ENCODE measurements around the gene CYP4F3.
"Not testable (repeated sequence)": the region's sequence is repeated elsewhere in the genome, so short reads cannot be mapped to it uniquely, and the experiment has no call there.

CYP4F3 gene

GRCh38 chr19:15673176-15673654, 32.5 kb downstream of the CYP4F3 start:
- H3K9me3 ChIP-seq (ENCODE audit: control insufficient read depth, insufficient read depth, low read length): no peaks in the 10 kb centered on the region
- no peaks in the 10 kb centered on the region for H3K27me3 ChIP-seq (ENCODE audit: control insufficient read depth, insufficient read depth, low read length)
- no peaks in the 10 kb centered on the region for H3K36me3 ChIP-seq (ENCODE audit: control insufficient read depth, insufficient read depth, low read length)
- H3K9ac ChIP-seq (ENCODE audit: low read depth, low read length): no peak overlapping the region
- H3K4me3 ChIP-seq (ENCODE audit: low read depth, low read length): no peak overlapping the region
- H3K4me1 ChIP-seq (ENCODE audit: control insufficient read depth, insufficient read depth, low read length): no peaks in the 10 kb centered on the region

- Histone ChIP-seq H3K9ac (ENCODE audit: low read depth, low read length) (no peak overlapping the region), H3K36me3 (ENCODE audit: control insufficient read depth, insufficient read depth, low read length) (no peaks in the 10 kb centered on the region), H3K27me3 (ENCODE audit: control insufficient read depth, insufficient read depth, low read length) (no peaks in the 10 kb centered on the region), H3K9me3 (ENCODE audit: control insufficient read depth, insufficient read depth, low read length) (no peaks in the 10 kb centered on the region), H3K4me1 (ENCODE audit: control insufficient read depth, insufficient read depth, low read length) (no peaks in the 10 kb centered on the region), H3K4me3 (ENCODE audit: low read depth, low read length) (no peak overlapping the region)
These were observed 34.9 kb downstream of the CYP4F3 start for GRCh38 chr19:15675560-15675959.

- Histone ChIP-seq H3K4me1 (ENCODE audit: control insufficient read depth, insufficient read depth, low read length) (no peaks in the 10 kb centered on the region), H3K36me3 (ENCODE audit: control insufficient read depth, insufficient read depth, low read length) (no peaks in the 10 kb centered on the region), H3K9ac (ENCODE audit: low read depth, low read length) (no peak overlapping the region), H3K4me3 (ENCODE audit: low read depth, low read length) (no peak overlapping the region), H3K27me3 (ENCODE audit: control insufficient read depth, insufficient read depth, low read length) (no peaks in the 10 kb centered on the region), H3K9me3 (ENCODE audit: control insufficient read depth, insufficient read depth, low read length) (no peaks in the 10 kb centered on the region)
These were observed 38.4 kb downstream of the CYP4F3 start for GRCh38 chr19:15679089-15679488.

- not testable (repeated sequence) for H3K9ac ChIP-seq (ENCODE audit: low read depth, low read length); H3K4me3 ChIP-seq (ENCODE audit: low read depth, low read length); H3K4me1 ChIP-seq (ENCODE audit: control insufficient read depth, insufficient read depth, low read length); H3K36me3 ChIP-seq (ENCODE audit: control insufficient read depth, insufficient read depth, low read length); H3K27me3 ChIP-seq (ENCODE audit: control insufficient read depth, insufficient read depth, low read length); H3K9me3 ChIP-seq (ENCODE audit: control insufficient read depth, insufficient read depth, low read length)
These were observed 39.2 kb downstream of the CYP4F3 start for GRCh38 chr19:15679865-15680264.

- H3K36me3 ChIP-seq (ENCODE audit: control insufficient read depth, insufficient read depth, low read length): no peaks in the 10 kb centered on the region
- H3K9me3 ChIP-seq (ENCODE audit: control insufficient read depth, insufficient read depth, low read length): no peaks in the 10 kb centered on the region
- no peaks in the 10 kb centered on the region for H3K4me1 ChIP-seq (ENCODE audit: control insufficient read depth, insufficient read depth, low read length)
- H3K4me3 ChIP-seq (ENCODE audit: low read depth, low read length): no peak overlapping the region
- H3K9ac ChIP-seq (ENCODE audit: low read depth, low read length): no peak overlapping the region
- H3K27me3 ChIP-seq (ENCODE audit: control insufficient read depth, insufficient read depth, low read length): no peaks in the 10 kb centered on the region
These were observed 40.0 kb downstream of the CYP4F3 start for GRCh38 chr19:15680478-15681322.

GRCh38 chr19:15683411-15683810, 42.7 kb downstream of the CYP4F3 start:
- H3K27me3 ChIP-seq (ENCODE audit: control insufficient read depth, insufficient read depth, low read length): no peaks in the 10 kb centered on the region
- no peaks in the 10 kb centered on the region for H3K4me1 ChIP-seq (ENCODE audit: control insufficient read depth, insufficient read depth, low read length)
- H3K4me3 ChIP-seq (ENCODE audit: low read depth, low read length): no peak overlapping the region
- no peak overlapping the region for H3K9ac ChIP-seq (ENCODE audit: low read depth, low read length)
- no peaks in the 10 kb centered on the region for H3K36me3 ChIP-seq (ENCODE audit: control insufficient read depth, insufficient read depth, low read length)
- H3K9me3 ChIP-seq (ENCODE audit: control insufficient read depth, insufficient read depth, low read length): no peaks in the 10 kb centered on the region

GRCh38 chr19:15684828-15685227, 44.1 kb downstream of the CYP4F3 start:
- no peaks in the 10 kb centered on the region for H3K36me3 ChIP-seq (ENCODE audit: control insufficient read depth, insufficient read depth, low read length)
- no peak overlapping the region for H3K4me3 ChIP-seq (ENCODE audit: low read depth, low read length)
- H3K9me3 ChIP-seq (ENCODE audit: control insufficient read depth, insufficient read depth, low read length): no peaks in the 10 kb centered on the region
- H3K9ac ChIP-seq (ENCODE audit: low read depth, low read length): no peak overlapping the region
- no peaks in the 10 kb centered on the region for H3K4me1 ChIP-seq (ENCODE audit: control insufficient read depth, insufficient read depth, low read length)
- H3K27me3 ChIP-seq (ENCODE audit: control insufficient read depth, insufficient read depth, low read length): no peaks in the 10 kb centered on the region

GRCh38 chr19:15696654-15697194, 56.0 kb downstream of the CYP4F3 start:
- no peak overlapping the region for H3K4me3 ChIP-seq (ENCODE audit: low read depth, low read length)
- H3K4me1 ChIP-seq (ENCODE audit: control insufficient read depth, insufficient read depth, low read length): no peaks in the 10 kb centered on the region
- H3K9me3 ChIP-seq (ENCODE audit: control insufficient read depth, insufficient read depth, low read length): no peaks in the 10 kb centered on the region
- no peak overlapping the region for H3K9ac ChIP-seq (ENCODE audit: low read depth, low read length)
- H3K27me3 ChIP-seq (ENCODE audit: control insufficient read depth, insufficient read depth, low read length): no peaks in the 10 kb centered on the region
- H3K36me3 ChIP-seq (ENCODE audit: control insufficient read depth, insufficient read depth, low read length): no peaks in the 10 kb centered on the region

- no peaks in the 10 kb centered on the region for H3K9me3 ChIP-seq (ENCODE audit: control insufficient read depth, insufficient read depth, low read length)
- H3K4me1 ChIP-seq (ENCODE audit: control insufficient read depth, insufficient read depth, low read length): peaks cover 3% of the 10 kb centered on the region
- H3K4me3 ChIP-seq (ENCODE audit: low read depth, low read length): no peak overlapping the region
- H3K9ac ChIP-seq (ENCODE audit: low read depth, low read length): no peak overlapping the region
- H3K27me3 ChIP-seq (ENCODE audit: control insufficient read depth, insufficient read depth, low read length): no peaks in the 10 kb centered on the region
- no peaks in the 10 kb centered on the region for H3K36me3 ChIP-seq (ENCODE audit: control insufficient read depth, insufficient read depth, low read length)
These were observed 61.2 kb downstream of the CYP4F3 start for GRCh38 chr19:15701757-15702533.

- Histone ChIP-seq H3K36me3 (ENCODE audit: control insufficient read depth, insufficient read depth, low read length) (no peaks in the 10 kb centered on the region), H3K27me3 (ENCODE audit: control insufficient read depth, insufficient read depth, low read length) (no peaks in the 10 kb centered on the region), H3K9me3 (ENCODE audit: control insufficient read depth, insufficient read depth, low read length) (no peaks in the 10 kb centered on the region), H3K4me1 (ENCODE audit: control insufficient read depth, insufficient read depth, low read length) (peaks cover 3% of the 10 kb centered on the region), H3K4me3 (ENCODE audit: low read depth, low read length) (no peak overlapping the region), H3K9ac (ENCODE audit: low read depth, low read length) (no peak overlapping the region)
These were observed 61.8 kb downstream of the CYP4F3 start for GRCh38 chr19:15702534-15702930.

All from iPS-15b (cell line).